ENCODE measurements around the gene DBR1.

DBR1 gene

DNA sequence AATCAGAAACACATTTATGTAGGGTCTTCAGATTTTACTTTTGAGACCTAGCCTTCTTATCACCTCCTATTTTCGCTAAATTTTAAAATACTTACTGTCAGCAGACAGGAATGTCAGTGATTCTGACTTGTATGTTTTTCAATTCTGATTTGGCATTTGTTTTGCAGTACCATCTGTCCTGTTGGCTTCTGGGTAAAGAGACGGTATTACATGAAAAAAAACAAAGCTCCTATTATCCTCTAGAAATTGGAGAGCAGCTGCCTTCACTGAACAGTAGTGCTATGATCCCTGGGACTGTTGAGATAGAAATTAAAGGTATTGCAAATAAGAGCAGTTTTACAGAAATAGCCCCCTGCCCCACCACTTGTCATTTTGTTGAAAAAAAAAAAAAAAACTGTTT, 20.8 kb upstream of the DBR1 start:
- CTCF ChIA-PET = no interaction called here

GRCh38 chr3:138188013-138188730, 13.5 kb upstream of the DBR1 start:
- DNase-seq (ENCODE audit: low read depth, low spot score) = no peak
- POLR2A ChIA-PET = interaction anchor here (0.6 to 2.5 kb wide), 3 partner anchors 14 to 1327 kb away, joined by 3 to 16 read pairs (median 3); partner anchors contain the start of gene DBR1
- TF ChIP-seq, protein P1, sequence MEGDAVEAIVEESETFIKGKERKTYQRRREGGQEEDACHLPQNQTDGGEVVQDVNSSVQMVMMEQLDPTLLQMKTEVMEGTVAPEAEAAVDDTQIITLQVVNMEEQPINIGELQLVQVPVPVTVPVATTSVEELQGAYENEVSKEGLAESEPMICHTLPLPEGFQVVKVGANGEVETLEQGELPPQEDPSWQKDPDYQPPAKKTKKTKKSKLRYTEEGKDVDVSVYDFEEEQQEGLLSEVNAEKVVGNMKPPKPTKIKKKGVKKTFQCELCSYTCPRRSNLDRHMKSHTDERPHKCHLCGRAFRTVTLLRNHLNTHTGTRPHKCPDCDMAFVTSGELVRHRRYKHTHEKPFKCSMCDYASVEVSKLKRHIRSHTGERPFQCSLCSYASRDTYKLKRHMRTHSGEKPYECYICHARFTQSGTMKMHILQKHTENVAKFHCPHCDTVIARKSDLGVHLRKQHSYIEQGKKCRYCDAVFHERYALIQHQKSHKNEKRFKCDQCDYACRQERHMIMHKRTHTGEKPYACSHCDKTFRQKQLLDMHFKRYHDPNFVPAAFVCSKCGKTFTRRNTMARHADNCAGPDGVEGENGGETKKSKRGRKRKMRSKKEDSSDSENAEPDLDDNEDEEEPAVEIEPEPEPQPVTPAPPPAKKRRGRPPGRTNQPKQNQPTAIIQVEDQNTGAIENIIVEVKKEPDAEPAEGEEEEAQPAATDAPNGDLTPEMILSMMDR (IDR thresholded peaks at IDR 0.05; ENCODE audit: insufficient read depth, low read length, missing control alignments) = no peak

More for the DNA sequence above, 20.8 kb upstream of the DBR1 start:
- H3K4me3 ChIP-seq (ENCODE audit: low read depth, low read length) = no peak overlapping the region
- TF ChIP-seq, protein P1 (IDR thresholded peaks at IDR 0.05; ENCODE audit: insufficient read depth, low read length, missing control alignments) = no peak
- DNase-seq (ENCODE audit: low read depth, low spot score) = no peak
- POLR2A ChIA-PET = no interaction called here

GRCh38 chr3:138187296-138188012, 12.7 kb upstream of the DBR1 start, which contains the start of gene ARMC8:
Gene ARMC8, plus strand, starts transcription at chr3:138187301. Its CDS starts 254 bp downstream, at chr3:138187555.
- H3K4me3 ChIP-seq (ENCODE audit: low read depth, low read length) = peak within 1 kb of the TSS; percentile 84
- TF ChIP-seq, protein P1 (IDR thresholded peaks at IDR 0.05; ENCODE audit: insufficient read depth, low read length, missing control alignments) = no peak
- ChIA-PET POLR2A (interaction anchor here (0.6 to 2.5 kb wide), 3 partner anchors 13 to 1327 kb away, joined by 3 to 16 read pairs (median 3); partner anchors contain the start of gene DBR1), CTCF (interaction anchor here (1.1 to 2.4 kb wide), 4 partner anchors 13 to 230 kb away, joined by 3 to 10 read pairs (median 4); partner anchors contain the start of gene DBR1)
- DNase-seq (ENCODE audit: low read depth, low spot score) = no peak

More at GRCh38 chr3:138188013-138188730, 13.5 kb upstream of the DBR1 start:
- CTCF ChIA-PET = interaction anchor here (2.4 kb wide), 1 partner anchor 14 kb away, joined by 10 read pairs; the partner anchor contains the start of gene DBR1
- H3K4me3 ChIP-seq (ENCODE audit: low read depth, low read length) = peak overlapping the region; percentile 84

DNA sequence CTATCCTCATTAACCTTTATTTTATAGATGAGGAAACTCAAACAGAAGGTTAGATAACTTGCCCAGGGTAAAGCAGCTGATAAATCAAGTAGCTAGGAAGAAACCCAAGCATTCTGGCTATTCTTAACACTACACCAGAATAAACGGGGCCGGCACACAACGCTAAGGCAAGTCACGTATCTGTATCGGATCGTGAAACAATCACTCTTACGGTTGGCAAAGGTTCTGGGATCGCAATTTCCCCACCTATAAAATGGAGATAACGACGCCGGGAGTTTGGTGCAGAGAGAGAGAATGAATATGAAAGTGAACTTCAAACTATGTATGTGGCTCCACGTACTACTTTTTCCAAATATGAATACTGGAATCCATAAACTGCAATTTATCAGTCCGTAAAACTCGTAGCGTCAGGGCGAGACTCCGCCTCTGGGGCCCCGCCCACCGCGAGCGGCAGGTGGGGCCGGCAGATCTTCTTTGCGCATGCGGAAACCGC, 12.1 kb upstream of the DBR1 start:
- POLR2A ChIA-PET = interaction anchor here (2.5 kb wide), 1 partner anchor 13 kb away, joined by 16 read pairs; the partner anchor contains the start of gene DBR1
- DNase-seq (ENCODE audit: low read depth, low spot score) = peak; percentile 26
- TF ChIP-seq, protein P1 (IDR thresholded peaks at IDR 0.05; ENCODE audit: insufficient read depth, low read length, missing control alignments) = no peak
- CTCF ChIA-PET = interaction anchor here (1.1 to 2.4 kb wide), 4 partner anchors 13 to 230 kb away, joined by 3 to 10 read pairs (median 4); partner anchors contain the start of gene DBR1
- H3K4me3 ChIP-seq (ENCODE audit: low read depth, low read length) = peak overlapping the region; percentile 84

GRCh38 chr3:138186221-138186620, 11.5 kb upstream of the DBR1 start:
- ChIA-PET CTCF (interaction anchor here (1.1 to 2.4 kb wide), 5 partner anchors 12 to 231 kb away, joined by 3 to 10 read pairs (median 4); partner anchors contain the start of gene DBR1), POLR2A (interaction anchor here (2.5 kb wide), 1 partner anchor 12 kb away, joined by 16 read pairs; the partner anchor contains the start of gene DBR1)
- TF ChIP-seq, protein P1 (IDR thresholded peaks at IDR 0.05; ENCODE audit: insufficient read depth, low read length, missing control alignments) = no peak
- no peak for DNase-seq (ENCODE audit: low read depth, low spot score)
- H3K4me3 ChIP-seq (ENCODE audit: low read depth, low read length) = peak overlapping the region; percentile 84; the same call in 1 of the 2 replicates

Measured in AG04449 (cell line).